Endodermal cell (in vitro differentiated cells): ENCODE results near the gene ATXN7L1. TPM values are rescaled to one million over a fixed set of nuclear protein-coding genes. Genes with fewer than 3 reads are reported as not detected.

Experiments used
- DNase-seq: peaks from one replicate; pipeline ENCODE4 v3.0.0-alpha.2; 2017
- H3K27ac ChIP-seq: 2 replicates; pipeline ENCODE4 v1.5.1; 2013; ENCODE audit warnings: mild to moderate bottlenecking, low read depth, low read length, moderate library complexity
- H3K27me3 ChIP-seq: 2 replicates; pipeline ENCODE4 v1.6.1; 2013; ENCODE audit warnings: mild to moderate bottlenecking, low read length, moderate library complexity; ENCODE audit not compliant: insufficient read depth, control insufficient read depth, poor library complexity, severe bottlenecking
- H3K36me3 ChIP-seq: 2 replicates; pipeline ENCODE4 v1.7.0; 2013; ENCODE audit warnings: mild to moderate bottlenecking, low read length, moderate library complexity; ENCODE audit not compliant: control insufficient read depth, insufficient read depth
- H3K4me1 ChIP-seq: one replicate; pipeline ENCODE4 v1.7.0; 2013; ENCODE audit warnings: low read length; ENCODE audit not compliant: control insufficient read depth, insufficient read depth
- H3K4me3 ChIP-seq: 2 replicates; pipeline ENCODE4 v1.5.1; 2013; ENCODE audit warnings: mild to moderate bottlenecking, low read length, moderate library complexity
- H3K9ac ChIP-seq: 2 replicates; pipeline ENCODE4 v1.6.1; 2013; ENCODE audit warnings: mild to moderate bottlenecking, low read length, moderate library complexity; ENCODE audit not compliant: poor library complexity, severe bottlenecking; ENCODE audit errors: extremely low read depth
- H3K9me3 ChIP-seq: 2 replicates; pipeline ENCODE4 v1.6.1; 2013; ENCODE audit warnings: mild to moderate bottlenecking, low read length, moderate library complexity; ENCODE audit not compliant: control insufficient read depth
- H3K27ac Mint-ChIP-seq: 2 replicates; pipeline ENCODE4 v1.8.0; 2020; ENCODE audit warnings: mixed read lengths
- H3K27me3 Mint-ChIP-seq: 2 replicates; pipeline ENCODE4 v1.8.0; 2021; ENCODE audit warnings: mild to moderate bottlenecking, mixed read lengths; ENCODE audit not compliant: insufficient read depth
- H3K36me3 Mint-ChIP-seq: 2 replicates; pipeline ENCODE4 v1.8.0; 2020; ENCODE audit warnings: low read depth, mixed read lengths
- H3K4me1 Mint-ChIP-seq: 2 replicates; pipeline ENCODE4 v1.8.0; 2020; ENCODE audit warnings: mixed read lengths
- H3K4me3 Mint-ChIP-seq: 2 replicates; pipeline ENCODE4 v1.8.0; 2020; ENCODE audit warnings: mild to moderate bottlenecking, moderate library complexity, mixed read lengths
- H3K9me3 Mint-ChIP-seq: 2 replicates; pipeline ENCODE4 v1.8.0; 2020; ENCODE audit warnings: mild to moderate bottlenecking, mixed read lengths
- CTCF ChIP-seq: fragments of 200-600 bp; sonication (generic); conservative IDR thresholded peaks from 2 replicates; pipeline ENCODE4 v1.5.0; 2021; ENCODE audit warnings: antibody characterized with exemption, mild to moderate bottlenecking
- WGBS, 2 experiments: methylation state at CpG; one replicate each; pipeline versions ENCODE4 v1.1.5 to v1.1.7; 2013; ENCODE audit warnings: missing lambda C conversion rate in 2 of 2, mixed read lengths in 1 of 2; ENCODE audit not compliant: insufficient coverage in 1 of 2, insufficient read length in 1 of 2; 5-methylcytosine and 5-hydroxymethylcytosine counted together
- total RNA-seq, 2 donors: library from RNA; stranded (reverse); fragmentation: NEBNext Ultra II Directional in 1 of 2; extraction: Animal tissue kit (Norgen Biotek cat#: 25700) in 1 of 2; gene quantifications; 2 replicates in 1 of 2; 3 replicates in 1 of 2; pipeline ENCODE4 v1.2.1, GENCODE V29; 2021

Gene ATXN7L1
- total RNA-seq, 2 donors from 2014 or later, result 16.9 to 30.4 TPM

- 100% methylated on average over 1 of the region's 1 CpG for WGBS, 2 experiments
- Mint-ChIP-seq H3K27me3 (no peaks in the 10 kb centered on the region), H3K4me1 (peaks cover 30% of the 10 kb centered on the region), H3K27ac (no peak overlapping the region), H3K4me3 (no peak overlapping the region), H3K9me3 (no peaks in the 10 kb centered on the region), H3K36me3 (peaks cover 5% of the 10 kb centered on the region)
- Histone ChIP-seq H3K4me3 (no peak overlapping the region), H3K9me3 (no peaks in the 10 kb centered on the region), H3K4me1 (peaks cover 8% of the 10 kb centered on the region), H3K27ac (no peak overlapping the region), H3K9ac (no peak overlapping the region), H3K27me3 (no peaks in the 10 kb centered on the region), H3K36me3 (no peaks in the 10 kb centered on the region)
- DNase-seq, result no peak
- no peak for TF ChIP-seq CTCF
Observed at GRCh38 chr7:105825371-105825770, 51.0 kb downstream of the ATXN7L1 start.

DNA sequence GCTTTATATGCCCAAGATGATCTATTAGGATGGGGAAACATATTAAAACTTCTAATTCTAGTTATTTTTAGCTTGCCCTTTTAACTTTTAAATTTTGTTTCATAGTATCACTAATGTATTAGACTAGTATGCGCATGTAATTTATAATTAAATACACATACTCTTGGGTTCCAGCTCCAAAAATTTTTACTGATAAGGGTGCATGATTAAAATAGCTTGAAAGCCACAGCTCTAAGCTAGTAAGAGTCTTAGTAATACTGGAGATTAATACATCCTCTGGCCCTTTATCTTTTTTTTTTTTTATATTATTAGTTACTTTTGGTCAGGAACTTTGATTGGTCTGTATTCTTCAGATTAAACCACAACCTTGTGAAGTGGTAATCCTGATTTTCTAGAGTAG lies 53.6 kb downstream of the ATXN7L1 start:
- no peak overlapping the region for H3K4me3 Mint-ChIP-seq
- Histone ChIP-seq H3K27ac (no peak overlapping the region), H3K4me1 (peaks cover 4% of the 10 kb centered on the region), H3K36me3 (no peaks in the 10 kb centered on the region), H3K4me3 (no peak overlapping the region), H3K27me3 (no peaks in the 10 kb centered on the region), H3K9me3 (no peaks in the 10 kb centered on the region), H3K9ac (no peak overlapping the region)
- TF ChIP-seq CTCF, result no peak
- no peak overlapping the region for H3K27ac Mint-ChIP-seq
- peaks cover 20% of the 10 kb centered on the region for H3K4me1 Mint-ChIP-seq
- no peak for DNase-seq
- WGBS, 2 experiments, result no CpG with 5 or more reads among the region's 1 CpG
- H3K36me3 Mint-ChIP-seq, result peaks cover 10% of the 10 kb centered on the region
- H3K27me3 Mint-ChIP-seq, result no peaks in the 10 kb centered on the region
- no peaks in the 10 kb centered on the region for H3K9me3 Mint-ChIP-seq

DNA sequence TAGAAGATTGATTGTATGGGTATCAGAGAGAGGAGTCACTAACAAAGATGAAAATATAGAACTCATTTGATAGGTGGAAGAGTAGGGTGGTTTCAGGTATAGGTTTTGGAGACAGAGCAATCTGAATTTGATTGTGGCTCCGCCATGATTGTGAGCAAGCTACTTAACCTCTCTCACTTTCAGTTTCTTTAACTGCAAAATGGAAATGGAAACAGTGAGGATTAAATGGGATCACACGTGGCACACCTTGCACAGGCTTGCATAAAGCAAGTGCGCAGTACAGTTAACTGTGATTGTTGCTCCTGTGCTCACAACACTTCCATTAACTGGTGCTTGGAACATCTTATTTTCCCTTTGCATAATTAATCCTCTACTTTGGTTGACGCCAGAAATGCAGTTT lies 54.9 kb downstream of the ATXN7L1 start:
- DNase-seq, result no peak
- no peaks in the 10 kb centered on the region for H3K27me3 Mint-ChIP-seq
- H3K27ac ChIP-seq, result no peak overlapping the region
- no peak overlapping the region for H3K27ac Mint-ChIP-seq
- no peaks in the 10 kb centered on the region for H3K9me3 Mint-ChIP-seq
- H3K4me3 ChIP-seq, result no peak overlapping the region
- H3K9ac ChIP-seq, result no peak overlapping the region
- peaks cover 10% of the 10 kb centered on the region for H3K36me3 Mint-ChIP-seq
- no peak for TF ChIP-seq CTCF
- 90 to 93% methylated on average over 4 of the region's 4 CpGs for WGBS, 2 experiments
- no peak overlapping the region for H3K4me3 Mint-ChIP-seq
- no peaks in the 10 kb centered on the region for H3K27me3 ChIP-seq
- peaks cover 30% of the 10 kb centered on the region for H3K4me1 Mint-ChIP-seq
- no peaks in the 10 kb centered on the region for H3K9me3 ChIP-seq
- H3K36me3 ChIP-seq, result no peaks in the 10 kb centered on the region
- peaks cover 7% of the 10 kb centered on the region for H3K4me1 ChIP-seq
